ENCODE measurements around the gene FMO5.

DNA sequence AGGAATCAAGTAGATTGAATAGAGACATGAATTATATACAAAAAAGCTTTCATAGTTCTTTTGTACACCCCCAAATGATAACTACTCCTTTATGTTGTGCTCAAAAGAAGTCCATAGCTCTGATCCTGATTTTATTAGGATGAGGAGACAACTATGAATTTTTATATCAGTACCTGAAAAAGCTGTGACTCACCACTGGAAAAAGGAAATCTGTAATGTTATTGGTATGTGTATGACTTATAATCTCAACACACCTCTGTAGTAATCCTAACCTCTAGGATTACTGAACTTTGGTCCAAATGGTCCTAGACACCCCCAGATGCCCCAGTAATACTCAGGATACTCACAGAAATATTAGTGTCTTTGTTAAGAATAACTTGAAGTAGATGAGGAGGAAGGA, 63.0 kb downstream of the FMO5 start:
- TF ChIP-seq CTBP1 (IDR thresholded peaks at IDR 0.05; ENCODE audit: borderline replicate concordance), result no peak
- no peak for TF ChIP-seq FOXM1 (IDR thresholded peaks at IDR 0.05; ENCODE audit: borderline replicate concordance)
- no peak for TF ChIP-seq ELF4 (IDR thresholded peaks at IDR 0.05)
- no peak for TF ChIP-seq TARDBP (IDR thresholded peaks at IDR 0.05)
- TF ChIP-seq FOXK2 (IDR thresholded peaks at IDR 0.05), result no peak
- TF ChIP-seq SP1 (IDR thresholded peaks at IDR 0.05), result no peak
- no peak for TF ChIP-seq FOXA1 (IDR thresholded peaks at IDR 0.05)

Data from HEK293T (cell line).